Endothelial cell (in vitro differentiated cells): ENCODE measurements around the gene CHPF. TPM values are rescaled to one million over a fixed set of nuclear protein-coding genes. Genes with fewer than 3 reads are reported as not detected.

Experiments used
- DNase-seq: peaks from one replicate; pipeline ENCODE4 v3.0.0; 2021; ENCODE audit warnings: low spot score
- H3K27ac Mint-ChIP-seq: one replicate; pipeline ENCODE4 v1.8.0; 2021; ENCODE audit warnings: mixed read lengths, inconsistent platforms; ENCODE audit not compliant: unreplicated experiment
- H3K27me3 Mint-ChIP-seq: one replicate; pipeline ENCODE4 v1.8.0; 2021; ENCODE audit warnings: mild to moderate bottlenecking, moderate library complexity, mixed read lengths, inconsistent platforms; ENCODE audit not compliant: unreplicated experiment
- H3K36me3 Mint-ChIP-seq: one replicate; pipeline ENCODE4 v1.8.0; 2021; ENCODE audit warnings: mild to moderate bottlenecking, low read depth, mixed read lengths, inconsistent platforms; ENCODE audit not compliant: unreplicated experiment
- H3K4me1 Mint-ChIP-seq: one replicate; pipeline ENCODE4 v1.8.0; 2021; ENCODE audit warnings: mild to moderate bottlenecking, mixed read lengths, inconsistent platforms; ENCODE audit not compliant: unreplicated experiment
- H3K4me3 Mint-ChIP-seq: one replicate; pipeline ENCODE4 v1.8.0; 2021; ENCODE audit warnings: mild to moderate bottlenecking, mixed read lengths, inconsistent platforms; ENCODE audit not compliant: unreplicated experiment
- H3K9me3 Mint-ChIP-seq: one replicate; pipeline ENCODE4 v1.8.0; 2021; ENCODE audit warnings: mixed read lengths, inconsistent platforms; ENCODE audit not compliant: unreplicated experiment
- total RNA-seq: library from RNA; stranded (reverse); fragmentation: NEBNext Ultra II Directional; extraction: Animal tissue kit (Norgen Biotek cat#: 25700); gene quantifications from one replicate; pipeline ENCODE4 v1.2.1, GENCODE V29; 2021; ENCODE audit not compliant: unreplicated experiment
- TF ChIP-seq, protein P1 (sequence below): fragments of 200-600 bp; sonication (generic); IDR thresholded peaks from one replicate; pipeline ENCODE4 v1.5.0; 2021; ENCODE audit warnings: antibody characterized with exemption; ENCODE audit not compliant: unreplicated experiment

Gene CHPF
- total RNA-seq, 1 donor from 2014 or later, result 4.1 TPM

DNA sequence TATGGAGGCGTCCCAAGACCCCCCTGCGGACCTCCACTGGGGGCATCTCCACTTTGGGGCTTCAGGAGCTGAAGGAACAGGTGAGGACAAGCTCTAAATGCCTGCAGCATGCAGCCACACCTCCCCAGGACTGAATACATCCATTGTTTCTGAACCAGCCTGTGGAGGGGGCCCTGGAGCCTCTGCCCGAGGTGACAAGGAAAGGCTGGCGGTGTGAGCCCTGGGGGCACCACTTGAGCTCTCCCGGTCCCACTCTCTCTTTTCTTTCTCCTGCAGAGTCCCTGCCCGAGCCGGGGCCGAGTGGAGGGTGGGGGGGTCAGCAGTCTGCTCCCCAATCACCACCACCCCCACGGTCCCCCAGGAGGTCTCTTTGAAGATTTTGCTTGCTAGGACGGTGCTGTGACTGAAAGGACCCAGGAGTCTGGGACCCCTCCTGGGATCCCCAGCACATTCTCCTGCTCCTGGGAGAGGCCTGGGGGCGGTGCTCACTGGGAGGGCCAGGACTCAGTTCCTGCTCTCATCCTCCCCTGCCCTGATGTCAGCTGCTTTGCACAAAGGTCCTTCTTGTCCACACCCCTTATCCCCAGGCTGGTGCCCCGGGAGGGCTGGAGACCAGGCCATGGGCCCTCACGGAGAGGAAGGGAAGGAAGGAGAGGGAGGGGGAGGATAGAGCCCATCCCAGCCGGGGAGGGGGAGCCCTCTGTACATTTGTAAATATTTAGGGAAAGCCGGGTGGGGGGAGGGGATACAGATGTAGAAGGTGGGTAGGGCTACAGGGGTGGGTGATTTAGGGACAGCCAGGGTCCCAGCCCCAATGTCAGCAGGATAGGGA lies 5.7 kb downstream of the CHPF start:
- TF ChIP-seq, protein P1, sequence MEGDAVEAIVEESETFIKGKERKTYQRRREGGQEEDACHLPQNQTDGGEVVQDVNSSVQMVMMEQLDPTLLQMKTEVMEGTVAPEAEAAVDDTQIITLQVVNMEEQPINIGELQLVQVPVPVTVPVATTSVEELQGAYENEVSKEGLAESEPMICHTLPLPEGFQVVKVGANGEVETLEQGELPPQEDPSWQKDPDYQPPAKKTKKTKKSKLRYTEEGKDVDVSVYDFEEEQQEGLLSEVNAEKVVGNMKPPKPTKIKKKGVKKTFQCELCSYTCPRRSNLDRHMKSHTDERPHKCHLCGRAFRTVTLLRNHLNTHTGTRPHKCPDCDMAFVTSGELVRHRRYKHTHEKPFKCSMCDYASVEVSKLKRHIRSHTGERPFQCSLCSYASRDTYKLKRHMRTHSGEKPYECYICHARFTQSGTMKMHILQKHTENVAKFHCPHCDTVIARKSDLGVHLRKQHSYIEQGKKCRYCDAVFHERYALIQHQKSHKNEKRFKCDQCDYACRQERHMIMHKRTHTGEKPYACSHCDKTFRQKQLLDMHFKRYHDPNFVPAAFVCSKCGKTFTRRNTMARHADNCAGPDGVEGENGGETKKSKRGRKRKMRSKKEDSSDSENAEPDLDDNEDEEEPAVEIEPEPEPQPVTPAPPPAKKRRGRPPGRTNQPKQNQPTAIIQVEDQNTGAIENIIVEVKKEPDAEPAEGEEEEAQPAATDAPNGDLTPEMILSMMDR, result no peak
- Mint-ChIP-seq H3K36me3 (peaks cover 3% of the 10 kb centered on the region), H3K27ac (peak overlapping the region; percentile 42), H3K9me3 (no peaks in the 10 kb centered on the region), H3K4me3 (no peak overlapping the region), H3K27me3 (peaks cover 14% of the 10 kb centered on the region), H3K4me1 (peaks cover 27% of the 10 kb centered on the region)
- DNase-seq, result no peak

DNA sequence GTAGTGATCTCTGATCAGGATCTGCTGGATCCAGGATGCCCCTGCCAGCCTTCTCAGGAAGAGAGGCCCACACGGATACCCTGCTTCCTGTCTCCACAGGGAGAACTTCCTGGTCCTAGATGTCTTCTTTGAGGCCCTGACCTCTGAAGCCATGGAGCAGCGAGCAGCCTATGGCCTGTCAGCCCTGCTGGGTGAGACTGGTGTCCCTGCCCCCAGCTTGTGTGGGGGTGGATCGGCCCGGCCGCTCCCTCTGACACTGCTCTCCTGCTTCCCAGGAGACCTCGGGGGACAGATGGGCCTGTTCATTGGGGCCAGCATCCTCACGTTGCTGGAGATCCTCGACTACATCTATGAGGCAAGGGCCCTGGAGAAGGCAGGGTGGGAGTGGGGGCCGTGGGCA lies 6.6 kb downstream of the CHPF start:
- H3K4me3 Mint-ChIP-seq, result no peak overlapping the region
- H3K27me3 Mint-ChIP-seq, result peaks cover 13% of the 10 kb centered on the region
- peaks cover 20% of the 10 kb centered on the region for H3K4me1 Mint-ChIP-seq
- peaks cover 3% of the 10 kb centered on the region for H3K36me3 Mint-ChIP-seq
- TF ChIP-seq, protein P1, result no peak
- peak overlapping the region; percentile 42 for H3K27ac Mint-ChIP-seq
- no peaks in the 10 kb centered on the region for H3K9me3 Mint-ChIP-seq
- no peak for DNase-seq

DNA sequence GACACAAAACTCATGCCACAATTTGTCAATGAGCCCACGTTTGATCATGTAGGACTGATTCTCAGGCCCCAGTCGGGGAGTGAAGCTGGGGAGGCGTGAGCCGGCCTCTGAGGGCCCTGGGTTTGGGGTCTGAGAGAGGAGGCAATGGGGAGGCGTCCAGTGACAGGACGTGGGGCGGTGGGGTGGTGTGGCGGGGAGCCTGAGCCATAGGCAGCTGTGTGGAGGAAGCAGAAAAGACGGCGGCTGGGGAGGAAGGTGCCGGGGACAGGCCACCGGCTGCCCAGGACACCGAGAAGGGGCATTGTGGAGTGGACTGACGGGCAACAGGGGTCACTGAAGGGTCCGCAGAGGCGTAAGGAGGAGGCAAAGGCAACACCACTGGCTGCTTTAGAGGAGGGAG lies 7.2 kb downstream of the CHPF start:
- TF ChIP-seq, protein P1, result no peak
- Mint-ChIP-seq H3K4me1 (peaks cover 20% of the 10 kb centered on the region), H3K9me3 (no peaks in the 10 kb centered on the region), H3K36me3 (peaks cover 3% of the 10 kb centered on the region), H3K27ac (peak overlapping the region; percentile 57), H3K27me3 (peaks cover 16% of the 10 kb centered on the region), H3K4me3 (no peak overlapping the region)
- DNase-seq, result no peak

DNA sequence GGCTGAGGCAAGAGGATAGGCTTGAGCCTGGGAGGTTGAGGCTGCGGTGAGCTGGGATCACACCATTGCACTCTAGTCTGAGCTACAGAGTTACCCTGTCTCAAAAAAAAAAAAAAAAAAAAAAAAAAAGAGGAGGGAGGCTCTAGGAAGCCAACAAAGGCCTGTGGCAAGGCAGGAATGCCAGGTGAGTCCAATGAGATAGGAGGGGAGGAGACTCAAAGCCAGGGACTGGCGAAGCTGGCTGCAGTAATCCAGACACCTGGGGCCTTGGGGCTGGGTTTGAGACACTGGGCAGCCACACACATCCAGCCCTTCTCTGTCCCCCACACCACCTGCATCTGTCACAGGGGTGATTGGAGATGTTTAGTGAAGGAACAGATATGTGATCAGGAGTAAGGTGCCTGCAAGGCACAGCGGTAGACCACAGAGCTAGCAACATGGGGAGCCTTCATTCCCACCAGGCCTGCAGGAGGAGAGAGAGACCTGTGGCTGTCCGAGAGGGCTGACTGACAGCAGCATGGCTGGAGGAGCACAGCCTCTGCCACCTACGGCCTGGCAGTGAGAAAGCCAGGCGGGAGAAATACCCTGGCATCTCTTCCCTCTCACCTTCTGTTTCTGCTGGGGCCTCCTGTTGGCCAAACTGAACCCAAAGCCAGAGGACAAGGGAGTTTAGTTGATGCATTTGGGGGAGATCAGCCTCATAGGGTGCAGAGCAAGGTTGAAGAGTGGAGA lies 9.5 kb downstream of the CHPF start:
- Mint-ChIP-seq H3K27ac (no peak overlapping the region), H3K9me3 (no peaks in the 10 kb centered on the region)
- no peak for DNase-seq

More for the DNA sequence above, 9.5 kb downstream of the CHPF start:
- Mint-ChIP-seq H3K27me3 (peaks cover 16% of the 10 kb centered on the region), H3K4me3 (no peak overlapping the region), H3K4me1 (peaks cover 29% of the 10 kb centered on the region), H3K36me3 (no peaks in the 10 kb centered on the region)
- TF ChIP-seq, protein P1, result no peak
